ENCODE results near the gene DTWD2. TPM values are rescaled to one million over a fixed set of nuclear protein-coding genes. Genes with fewer than 3 reads are reported as not detected.

DTWD2 gene
- total RNA-seq, 4 donors from 2014 or later: 7.9 to 14.2 (median 12.6) TPM

DNA sequence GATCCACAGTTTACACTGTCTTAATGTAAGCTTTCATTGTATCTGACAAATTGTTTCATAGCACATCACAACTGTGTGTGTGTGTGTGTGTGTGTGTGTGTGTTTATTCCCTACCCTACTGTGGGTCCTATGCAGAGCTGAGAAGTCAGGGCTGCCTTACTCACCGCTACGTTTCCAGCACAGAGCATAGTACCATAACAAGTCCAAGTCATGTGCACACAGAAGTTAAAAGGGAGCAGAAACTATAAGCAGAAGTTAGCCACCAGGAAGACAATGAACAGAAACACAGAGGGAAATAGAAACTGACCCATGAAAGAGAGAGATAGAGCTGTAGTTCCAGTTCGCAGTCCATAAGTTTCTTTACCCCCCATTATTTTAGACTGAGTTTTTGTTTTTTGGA, 44.3 kb upstream of the DTWD2 start:
- H3K27me3 ChIP-seq: no peaks in the 10 kb centered on the region
- ATAC-seq: no peak
- 70 to 75% methylated on average over 3 of the region's 3 CpGs for WGBS, 2 donors (ENCODE audit: low coverage in 1 of 2)
- no peak overlapping the region for H3K27ac ChIP-seq
- H3K36me3 ChIP-seq: no peaks in the 10 kb centered on the region
- H3K4me3 ChIP-seq: no peak overlapping the region
- no peaks in the 10 kb centered on the region for H3K9me3 ChIP-seq
- TF ChIP-seq POLR2A (IDR thresholded peaks at IDR 0.05) (no peak), EP300 (IDR thresholded peaks at IDR 0.05) (no peak), POLR2AphosphoS5 (IDR thresholded peaks at IDR 0.05) (no peak)
- TF ChIP-seq, protein P1, sequence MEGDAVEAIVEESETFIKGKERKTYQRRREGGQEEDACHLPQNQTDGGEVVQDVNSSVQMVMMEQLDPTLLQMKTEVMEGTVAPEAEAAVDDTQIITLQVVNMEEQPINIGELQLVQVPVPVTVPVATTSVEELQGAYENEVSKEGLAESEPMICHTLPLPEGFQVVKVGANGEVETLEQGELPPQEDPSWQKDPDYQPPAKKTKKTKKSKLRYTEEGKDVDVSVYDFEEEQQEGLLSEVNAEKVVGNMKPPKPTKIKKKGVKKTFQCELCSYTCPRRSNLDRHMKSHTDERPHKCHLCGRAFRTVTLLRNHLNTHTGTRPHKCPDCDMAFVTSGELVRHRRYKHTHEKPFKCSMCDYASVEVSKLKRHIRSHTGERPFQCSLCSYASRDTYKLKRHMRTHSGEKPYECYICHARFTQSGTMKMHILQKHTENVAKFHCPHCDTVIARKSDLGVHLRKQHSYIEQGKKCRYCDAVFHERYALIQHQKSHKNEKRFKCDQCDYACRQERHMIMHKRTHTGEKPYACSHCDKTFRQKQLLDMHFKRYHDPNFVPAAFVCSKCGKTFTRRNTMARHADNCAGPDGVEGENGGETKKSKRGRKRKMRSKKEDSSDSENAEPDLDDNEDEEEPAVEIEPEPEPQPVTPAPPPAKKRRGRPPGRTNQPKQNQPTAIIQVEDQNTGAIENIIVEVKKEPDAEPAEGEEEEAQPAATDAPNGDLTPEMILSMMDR (IDR thresholded peaks at IDR 0.05): no peak
- H3K4me1 ChIP-seq: no peaks in the 10 kb centered on the region

DNA sequence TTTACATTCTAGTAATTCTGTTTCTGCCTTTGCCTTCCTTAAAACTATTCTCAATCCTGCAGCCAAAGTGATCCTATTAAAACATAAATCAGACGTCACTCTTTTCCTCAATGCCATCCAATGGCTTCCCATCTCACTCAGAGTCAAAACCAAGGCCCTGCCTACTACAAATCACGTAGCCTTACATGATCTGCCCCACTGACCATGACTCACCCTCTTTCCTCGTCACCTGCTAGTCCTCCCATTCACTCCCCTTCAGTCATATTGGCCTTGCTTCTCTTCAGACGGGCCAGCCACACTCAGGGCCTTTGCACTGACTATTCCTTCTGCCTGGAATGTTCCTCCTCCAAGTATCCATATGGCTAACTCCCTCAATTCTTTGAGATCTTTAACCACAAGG, 43.6 kb upstream of the DTWD2 start:
- H3K4me1 ChIP-seq: no peaks in the 10 kb centered on the region
- TF ChIP-seq POLR2A (IDR thresholded peaks at IDR 0.05) (no peak), EP300 (IDR thresholded peaks at IDR 0.05) (no peak), POLR2AphosphoS5 (IDR thresholded peaks at IDR 0.05) (no peak)
- TF ChIP-seq, protein P1 (IDR thresholded peaks at IDR 0.05): no peak
- no peak overlapping the region for H3K27ac ChIP-seq
- no peaks in the 10 kb centered on the region for H3K27me3 ChIP-seq
- WGBS, 2 donors (ENCODE audit: low coverage in 1 of 2): 69 to 97% methylated on average over 4 of the region's 4 CpGs
- H3K4me3 ChIP-seq: no peak overlapping the region
- ATAC-seq: no peak
- no peaks in the 10 kb centered on the region for H3K36me3 ChIP-seq
- H3K9me3 ChIP-seq: no peaks in the 10 kb centered on the region

DNA sequence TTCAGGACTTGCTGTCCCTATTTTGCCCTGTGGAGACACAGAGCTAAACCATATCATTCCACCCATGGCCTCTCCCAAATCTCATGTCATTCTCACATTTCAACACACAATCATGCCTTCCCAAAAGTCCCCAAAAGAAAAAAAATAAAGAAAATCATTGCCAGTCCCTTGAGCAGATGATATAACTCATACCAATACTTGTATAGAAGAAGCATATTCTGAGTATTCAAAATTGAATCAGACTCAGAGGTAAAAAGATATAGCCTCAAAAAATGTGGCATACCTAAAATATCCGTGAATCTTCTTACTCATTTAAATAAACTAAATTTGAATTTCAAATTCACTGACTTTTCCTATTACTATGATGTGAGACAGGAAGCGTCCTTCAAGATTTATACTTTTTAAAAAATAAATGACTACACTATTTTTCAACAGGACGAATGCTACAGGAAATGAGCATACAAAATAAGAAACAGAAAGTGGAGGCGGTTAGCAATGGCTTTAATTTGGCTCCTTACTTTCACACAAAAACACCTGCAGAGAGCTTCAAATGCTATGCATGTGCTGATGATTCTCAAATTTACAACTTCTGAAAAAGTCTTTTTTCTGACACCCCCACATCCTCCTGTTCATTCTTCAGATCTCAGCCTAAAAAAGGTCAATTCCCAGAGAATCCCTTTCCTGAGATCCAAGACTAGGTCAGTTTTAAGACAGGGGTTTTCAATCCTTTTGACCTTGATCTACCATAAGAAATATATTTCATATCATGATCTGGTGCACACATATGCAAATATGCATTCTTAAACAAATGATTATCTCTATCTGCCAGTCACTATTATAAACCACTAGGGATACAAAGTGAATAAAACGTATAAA, 42.9 kb upstream of the DTWD2 start:
- TF ChIP-seq POLR2A (IDR thresholded peaks at IDR 0.05) (no peak), POLR2AphosphoS5 (IDR thresholded peaks at IDR 0.05) (no peak)
- Histone ChIP-seq H3K27ac (no peak overlapping the region), H3K4me1 (no peaks in the 10 kb centered on the region), H3K4me3 (no peak overlapping the region), H3K9me3 (no peaks in the 10 kb centered on the region), H3K27me3 (no peaks in the 10 kb centered on the region), H3K36me3 (no peaks in the 10 kb centered on the region)
- 58 to 75% methylated on average over 5 of the region's 5 CpGs for WGBS, 2 donors (ENCODE audit: low coverage in 1 of 2)
- no peak for ATAC-seq

DNA sequence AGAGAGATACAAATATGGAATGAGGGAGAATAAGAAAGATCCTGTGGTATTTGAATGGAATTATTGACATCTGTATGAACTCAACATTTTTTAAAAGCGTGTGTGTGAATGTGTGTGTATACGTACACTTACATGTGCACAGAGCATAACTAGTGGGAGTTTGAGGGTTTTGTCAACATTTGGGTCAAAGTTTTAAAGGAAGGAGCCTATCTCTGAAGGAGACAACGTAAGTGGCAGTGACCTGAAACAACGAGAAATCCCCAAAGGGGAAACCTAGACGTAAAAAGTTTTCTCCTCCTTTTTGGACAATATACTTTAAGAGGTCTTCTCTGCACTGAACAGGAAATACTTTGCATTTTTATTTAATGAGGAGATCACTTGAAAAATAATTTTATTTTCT, 40.2 kb upstream of the DTWD2 start:
- H3K27me3 ChIP-seq: no peaks in the 10 kb centered on the region
- no peak for TF ChIP-seq POLR2AphosphoS5 (IDR thresholded peaks at IDR 0.05)
- TF ChIP-seq, protein P1 (IDR thresholded peaks at IDR 0.05): no peak
- no peak for TF ChIP-seq POLR2A (IDR thresholded peaks at IDR 0.05)
- TF ChIP-seq EP300 (IDR thresholded peaks at IDR 0.05): no peak
- no peaks in the 10 kb centered on the region for H3K36me3 ChIP-seq
- WGBS, 2 donors (ENCODE audit: low coverage in 1 of 2): 69 to 81% methylated on average over 4 to 5 of the region's 5 CpGs
- H3K9me3 ChIP-seq: peaks cover 0 to 16% (median 0%) of the 10 kb centered on the region in 3 donors
- no peak overlapping the region for H3K4me3 ChIP-seq
- no peak for ATAC-seq
- H3K4me1 ChIP-seq: no peaks in the 10 kb centered on the region
- no peak overlapping the region for H3K27ac ChIP-seq

DNA sequence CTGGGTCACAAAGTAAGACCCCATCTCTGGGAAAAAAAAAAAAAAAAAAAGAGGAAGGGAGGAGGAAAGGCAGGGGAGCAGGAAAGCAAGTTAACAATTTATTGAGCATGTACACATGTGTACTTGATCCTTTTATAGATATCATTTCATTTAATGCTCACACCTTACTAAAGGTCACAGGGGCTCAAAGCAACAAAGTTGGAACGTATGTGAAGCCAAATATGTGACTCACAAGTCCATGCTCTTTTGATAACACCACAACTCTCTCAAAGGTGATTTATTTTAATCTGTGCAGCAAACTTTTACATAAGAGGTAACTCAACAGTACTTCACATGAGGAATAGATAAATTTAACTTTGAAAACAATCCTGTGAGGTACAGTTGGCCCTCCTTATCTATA, 34.4 kb upstream of the DTWD2 start:
- H3K4me1 ChIP-seq: no peaks in the 10 kb centered on the region
- H3K36me3 ChIP-seq: no peaks in the 10 kb centered on the region
- no peaks in the 10 kb centered on the region for H3K27me3 ChIP-seq
- H3K4me3 ChIP-seq: no peak overlapping the region
- TF ChIP-seq, protein P1 (IDR thresholded peaks at IDR 0.05): no peak
- TF ChIP-seq POLR2A (IDR thresholded peaks at IDR 0.05) (no peak), EP300 (IDR thresholded peaks at IDR 0.05) (no peak), POLR2AphosphoS5 (IDR thresholded peaks at IDR 0.05) (no peak)
- peaks cover 0 to 16% (median 0%) of the 10 kb centered on the region in 3 donors for H3K9me3 ChIP-seq
- ATAC-seq: no peak
- WGBS, 2 donors (ENCODE audit: low coverage in 1 of 2): 26 to 27% methylated on average over 1 of the region's 1 CpG
- H3K27ac ChIP-seq: no peak overlapping the region

Data from gastroesophageal sphincter (tissue), 4 donors.